Lower leg skin (tissue), 4 donors: ENCODE results near the gene SORCS2. TPM values are rescaled to one million over a fixed set of nuclear protein-coding genes. Genes with fewer than 3 reads are reported as not detected.

Experiments
- DNase-seq, 2 donors: peaks; one replicate each; pipeline ENCODE4 v3.0.0-alpha.2; 2019; ENCODE audit warnings: low spot score in 2 of 2
- H3K4me3 ChIP-seq: fragments of 200-600 bp; sonication (generic); 2 replicates; pipeline ENCODE4 v1.5.1; 2017; ENCODE audit warnings: mild to moderate bottlenecking, low read depth; ENCODE audit not compliant: poor library complexity, severe bottlenecking
- CTCF ChIP-seq, 3 donors: fragments of 450-650 bp; IDR thresholded peaks; one replicate each; pipeline ENCODE4 v1.5.1; 2016; ENCODE audit warnings: antibody characterized with exemption in 3 of 3, mild to moderate bottlenecking in 3 of 3, moderate library complexity in 2 of 3
- POLR2A ChIP-seq, 2 donors: fragments of 450-650 bp; IDR thresholded peaks; one replicate each; pipeline ENCODE4 v1.6.1; 2016 to 2017; ENCODE audit warnings: antibody characterized with exemption in 2 of 2, mild to moderate bottlenecking in 1 of 2, moderate library complexity in 1 of 2
- WGBS, 2 donors: methylation state at CpG; one replicate each; pipeline ENCODE4 v1.1.5; 2018; 5-methylcytosine and 5-hydroxymethylcytosine counted together
- intact Hi-C: fragments of 100-400 bp; cut with DNase I; formaldehyde crosslinking; loops from one replicate; pipeline ENCODE4 v1.15.0; 2023; ENCODE audit warnings: low total_unique reads
- total RNA-seq, 4 donors: library from RNA; depleted of rRNA; stranded (reverse); fragments of >200 nt; gene quantifications; one replicate each; pipeline ENCODE4 v1.1.0, GENCODE V29; 2016

SORCS2 gene
- total RNA-seq, 4 donors from 2014 or later: 1.1 to 6.4 (median 1.5) TPM

- TF ChIP-seq POLR2A (IDR thresholded peaks at IDR 0.05): no peak
- TF ChIP-seq CTCF (IDR thresholded peaks at IDR 0.05): no peak
- WGBS, 2 donors: 62 to 69% methylated on average over 26 of the region's 26 CpGs
- no peak overlapping the region for H3K4me3 ChIP-seq
- DNase-seq: no peak
- intact Hi-C loops: no loop called here
Observed at GRCh38 chr4:7217474-7218321, 25.4 kb downstream of the SORCS2 start.

GRCh38 chr4:7218686-7219085 lies 26.3 kb downstream of the SORCS2 start:
- no peak overlapping the region for H3K4me3 ChIP-seq
- DNase-seq: no peak
- intact Hi-C loops: no loop called here
- 67 to 94% methylated on average over 7 of the region's 7 CpGs for WGBS, 2 donors
- no peak for TF ChIP-seq POLR2A (IDR thresholded peaks at IDR 0.05)
- no peak for TF ChIP-seq CTCF (IDR thresholded peaks at IDR 0.05)

GRCh38 chr4:7222521-7222920 lies 30.2 kb downstream of the SORCS2 start:
- DNase-seq: no peak
- H3K4me3 ChIP-seq: no peak overlapping the region
- TF ChIP-seq CTCF (IDR thresholded peaks at IDR 0.05) (no peak), POLR2A (IDR thresholded peaks at IDR 0.05) (no peak)
- intact Hi-C loops: no loop called here
- WGBS, 2 donors: 89 to 92% methylated on average over 9 of the region's 9 CpGs

- TF ChIP-seq CTCF (IDR thresholded peaks at IDR 0.05) (no peak), POLR2A (IDR thresholded peaks at IDR 0.05) (no peak)
- intact Hi-C loops: no loop called here
- 51 to 66% methylated on average over 5 of the region's 5 CpGs for whole genome bisulfite sequencing, 2 donors
- no peak for DNase-seq
- no peak overlapping the region for H3K4me3 ChIP-seq
Observed at GRCh38 chr4:7223541-7223940, 31.2 kb downstream of the SORCS2 start.

- DNase-seq: no peak
- H3K4me3 ChIP-seq: no peak overlapping the region
- 92 to 95% methylated on average over 4 of the region's 4 CpGs for WGBS, 2 donors
- TF ChIP-seq POLR2A (IDR thresholded peaks at IDR 0.05) (no peak), CTCF (IDR thresholded peaks at IDR 0.05) (no peak)
- intact Hi-C loops: no loop called here
Observed at GRCh38 chr4:7224001-7224400, 31.7 kb downstream of the SORCS2 start.
